GDM1 (cell line): ENCODE results near the gene KANTR.

Experiments
- DNase-seq: peaks from one replicate; lab custom pipeline; 2025; lab: John Stamatoyannopoulos, UW

Gene KANTR, protein sequence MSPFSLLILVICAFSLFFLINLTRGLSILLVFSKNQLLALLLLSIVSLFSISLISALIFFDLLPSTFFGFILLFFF

DNA sequence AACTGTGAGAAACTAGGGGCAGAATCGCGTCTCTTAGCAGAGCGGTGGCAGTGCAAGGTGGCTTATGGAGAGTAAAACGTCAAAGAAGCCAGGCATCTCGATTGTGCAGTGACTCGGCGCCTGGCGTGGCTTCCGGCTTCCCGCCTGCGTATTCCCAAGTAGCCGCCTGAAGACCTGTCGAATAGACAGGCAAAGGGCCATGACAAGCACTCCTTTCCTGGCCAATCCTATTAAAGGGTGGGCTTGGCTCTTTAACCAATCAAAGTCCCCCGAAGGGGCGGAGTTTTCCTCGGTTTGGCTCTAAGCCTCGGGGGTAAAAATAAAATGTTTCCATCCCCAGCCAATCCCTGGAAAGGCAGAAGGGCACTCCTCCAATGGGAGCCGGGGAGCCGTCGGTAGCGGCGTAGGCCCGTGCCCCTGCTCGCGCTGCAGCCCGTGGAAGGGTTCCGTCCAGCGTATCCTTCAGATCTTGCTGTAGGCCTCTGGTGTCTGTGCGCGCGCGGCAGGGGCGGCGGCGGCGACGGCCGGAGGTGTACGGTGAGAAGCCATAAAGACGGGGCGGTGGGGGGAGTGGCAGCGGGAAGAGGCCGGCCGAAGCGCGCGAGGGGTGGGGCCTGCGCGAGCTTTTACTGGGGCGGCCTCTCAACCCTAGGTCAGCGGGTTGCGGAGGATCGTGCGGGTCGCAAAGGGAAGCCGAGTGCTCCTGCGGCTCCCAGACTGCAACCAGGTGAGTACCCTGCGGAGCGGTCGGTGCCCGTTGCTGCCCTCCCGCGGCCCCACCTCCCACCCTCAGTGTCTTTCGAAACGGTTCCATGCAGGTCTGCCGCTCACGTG lies at the start of gene KANTR:
TSS of gene KANTR (plus strand) at position 395 of the 834 bp plus-strand sequence. CDS start 30,131 bp downstream, outside the sequence.
- DNase-seq: peak; percentile 77

DNA sequence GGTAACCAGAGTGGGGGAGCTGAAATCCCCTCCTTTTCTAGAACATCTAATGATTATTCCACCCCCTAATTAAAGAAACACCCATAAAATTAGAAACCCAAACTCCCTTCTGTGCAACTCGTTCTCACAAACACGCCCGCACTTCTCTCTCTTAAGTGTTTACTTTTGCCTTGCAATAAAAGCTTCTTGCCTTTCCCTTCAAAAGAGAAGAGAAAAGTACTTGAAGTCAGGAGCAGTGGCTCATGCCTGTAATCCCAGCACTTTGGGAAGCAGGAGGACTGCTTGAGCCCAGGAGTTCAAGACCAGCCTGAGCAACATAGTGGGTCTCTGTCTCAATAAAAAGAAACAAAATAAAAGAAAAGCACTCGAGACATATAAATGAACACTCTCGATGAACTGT lies 48.9 kb upstream of the KANTR start:
- DNase-seq: no peak

DNA sequence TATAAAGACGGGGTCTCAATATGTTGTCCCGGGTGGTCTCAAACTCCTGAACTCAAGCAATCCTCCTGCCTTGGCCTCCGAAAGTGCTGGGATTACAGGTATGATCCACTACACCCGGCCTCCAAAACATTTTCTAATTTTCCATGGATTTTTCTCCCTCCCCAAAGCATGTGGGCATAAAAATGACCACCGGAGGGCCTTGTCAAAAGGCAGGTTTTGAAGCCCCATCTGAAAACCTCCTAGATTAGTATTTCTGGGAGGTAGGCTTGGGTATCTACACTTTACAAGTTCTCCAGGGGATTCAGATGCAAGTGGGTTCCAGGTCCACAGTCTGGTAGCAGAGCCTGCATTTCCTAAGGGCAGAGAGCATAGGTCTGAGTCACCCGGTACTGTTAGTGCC lies 46.7 kb upstream of the KANTR start:
- DNase-seq: no peak

DNA sequence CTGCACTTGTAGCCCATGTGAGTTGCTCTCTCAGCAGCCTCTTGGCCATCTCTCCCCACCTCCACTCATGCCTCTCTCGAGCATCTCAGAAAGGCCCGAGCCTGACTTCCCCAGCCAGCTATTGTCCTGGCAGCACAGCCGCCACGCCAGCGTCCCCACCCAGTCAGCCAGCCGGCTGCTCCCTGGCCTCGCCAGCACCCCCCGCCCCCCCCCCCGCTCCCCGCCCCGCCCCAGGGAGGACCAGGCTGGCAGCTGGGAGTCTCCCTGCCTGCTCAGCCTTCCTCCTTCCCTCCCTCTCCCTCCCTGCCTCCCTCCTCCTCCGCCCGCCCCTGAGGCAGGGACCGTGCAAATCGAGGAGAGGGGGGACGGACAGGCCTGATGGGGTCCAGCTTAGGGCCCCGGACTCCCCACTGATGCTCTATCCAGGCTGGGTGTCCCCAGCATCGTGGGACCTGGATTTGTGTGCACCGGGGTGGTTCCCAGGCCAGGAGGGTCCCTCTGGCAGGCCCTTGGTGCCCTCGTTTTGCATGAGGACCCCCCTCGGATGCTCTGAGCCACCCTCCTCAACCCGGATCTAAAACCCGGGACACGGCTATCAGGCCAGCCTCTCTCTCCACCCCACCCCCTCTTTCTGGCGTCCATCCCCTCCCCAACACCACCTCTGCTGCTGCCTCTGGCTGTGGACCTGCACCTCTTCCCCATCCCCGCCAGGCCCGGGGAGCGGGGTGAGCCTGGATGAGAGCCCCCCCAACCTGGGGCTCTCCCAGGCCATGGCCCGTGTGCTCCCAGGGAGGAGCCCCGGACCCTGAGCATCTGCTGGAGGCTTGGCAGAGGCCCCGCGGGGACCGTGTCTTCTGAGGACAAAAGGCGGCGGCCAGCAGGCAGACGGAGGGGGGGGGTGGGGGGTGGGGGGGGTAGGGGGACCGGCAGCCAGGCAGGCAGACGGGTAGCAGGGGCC lies 45.5 kb upstream of the KANTR start, which contains the start of gene GPR173:
TSS of gene GPR173 (plus strand) at position 621 of the 958 bp plus-strand sequence. CDS start 27,833 bp downstream, outside the sequence.
- no peak for DNase-seq

DNA sequence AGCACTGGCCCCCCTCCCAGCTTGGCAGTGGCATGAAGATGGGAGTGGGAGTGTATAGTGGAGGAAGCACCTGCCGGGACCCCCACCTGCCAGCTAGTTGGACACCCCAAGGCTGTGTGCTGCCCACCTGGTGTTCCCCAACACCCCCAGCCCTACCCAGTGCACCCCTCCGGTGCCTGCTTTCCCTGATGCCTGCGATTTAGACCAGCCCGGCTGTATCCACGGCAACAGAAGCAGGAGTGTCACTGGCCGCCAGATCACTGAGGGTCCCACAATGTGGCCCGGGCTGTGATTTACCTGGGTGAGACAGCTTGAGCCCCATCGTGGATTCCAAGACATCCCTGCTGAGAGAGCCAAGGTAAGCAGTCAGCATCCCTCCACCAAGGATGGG lies 44.8 kb upstream of the KANTR start:
- no peak for DNase-seq

DNA sequence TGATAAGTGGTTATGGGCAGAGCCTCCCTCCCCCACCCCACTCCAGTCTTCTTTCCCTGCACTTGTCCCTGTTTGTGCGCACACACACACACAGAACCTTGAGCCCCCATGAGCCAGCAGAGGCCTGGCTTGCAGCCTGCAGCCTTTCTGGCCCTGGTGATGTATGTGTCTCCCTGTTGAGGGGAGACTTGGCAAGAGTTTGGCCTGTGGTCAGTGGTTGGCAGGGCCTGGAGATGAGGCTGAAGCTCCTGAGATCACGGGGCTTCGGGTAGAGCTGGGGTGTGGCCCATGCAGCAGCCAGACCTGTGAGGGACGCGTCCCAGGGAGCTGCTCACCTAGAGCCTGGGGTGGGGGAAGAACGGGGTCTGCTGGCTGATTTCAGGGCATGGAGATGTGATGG lies 43.1 kb upstream of the KANTR start:
- DNase-seq: no peak

DNA sequence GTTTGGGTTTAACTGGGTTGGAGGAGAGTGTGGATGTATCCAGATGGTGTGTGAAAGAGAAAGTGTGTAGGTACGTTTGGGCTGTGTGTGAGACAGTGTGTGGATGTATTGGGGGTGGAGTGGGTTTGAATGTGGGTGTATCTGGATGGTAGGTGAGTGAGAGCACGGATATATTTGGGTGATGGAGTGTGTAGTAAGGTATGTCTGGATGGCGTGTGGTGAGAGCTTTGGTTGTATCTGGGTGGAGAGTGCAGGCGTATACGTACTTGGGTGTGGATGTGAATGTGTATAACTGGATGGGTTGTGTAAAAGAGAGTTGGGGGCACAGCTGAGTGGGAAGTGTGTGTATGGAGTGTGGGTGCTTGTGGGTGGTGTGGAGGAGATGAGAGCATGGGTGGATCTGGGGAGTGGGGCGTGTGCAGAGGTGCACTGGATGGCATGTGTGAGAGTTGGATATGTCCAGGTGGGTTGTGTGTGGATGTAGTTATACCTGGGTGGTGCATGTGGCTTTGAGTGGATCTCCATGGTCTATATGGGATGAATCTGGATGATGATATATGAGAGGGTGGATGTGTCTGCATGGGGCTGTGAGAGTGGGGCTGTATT lies 38.6 kb upstream of the KANTR start:
- DNase-seq: no peak

DNA sequence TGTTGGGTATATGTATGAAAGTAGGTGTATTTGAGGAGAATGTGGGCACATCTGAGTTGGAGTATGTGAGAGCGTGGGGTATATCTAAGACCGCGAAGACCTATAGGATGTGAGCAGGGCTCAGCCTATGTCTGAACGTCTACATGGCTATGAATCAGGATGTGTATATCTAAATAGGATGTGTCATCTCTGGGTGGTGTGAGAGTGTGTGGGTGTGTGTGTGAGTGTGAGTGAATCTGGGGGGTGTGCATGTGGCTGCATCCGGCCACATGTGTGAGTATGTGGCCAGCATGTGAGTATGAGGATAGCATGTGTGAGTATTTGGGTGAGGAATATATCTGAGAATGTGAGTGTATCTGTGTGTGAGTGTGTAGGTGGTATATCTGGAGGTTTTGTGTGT lies 37.6 kb upstream of the KANTR start:
- DNase-seq: no peak

DNA sequence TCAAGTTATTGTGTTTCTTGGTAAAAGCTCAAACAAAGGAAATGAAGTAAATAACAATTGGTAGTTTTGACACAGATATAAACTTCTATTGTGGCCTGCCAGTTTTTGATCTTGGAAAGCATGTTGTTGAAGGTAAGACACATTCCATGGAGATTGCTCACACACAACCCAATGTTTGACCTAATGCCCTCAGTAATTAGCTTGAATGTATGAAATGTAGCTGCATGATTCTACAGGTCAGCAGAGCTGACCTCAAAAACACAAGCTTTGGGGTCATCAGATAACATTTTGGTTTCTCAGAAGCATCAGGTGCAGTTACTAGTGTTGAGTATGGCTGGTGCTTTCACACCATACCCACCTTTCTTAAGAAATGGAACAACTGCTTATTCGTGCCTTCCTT lies 28.8 kb upstream of the KANTR start:
- DNase-seq: no peak

DNA sequence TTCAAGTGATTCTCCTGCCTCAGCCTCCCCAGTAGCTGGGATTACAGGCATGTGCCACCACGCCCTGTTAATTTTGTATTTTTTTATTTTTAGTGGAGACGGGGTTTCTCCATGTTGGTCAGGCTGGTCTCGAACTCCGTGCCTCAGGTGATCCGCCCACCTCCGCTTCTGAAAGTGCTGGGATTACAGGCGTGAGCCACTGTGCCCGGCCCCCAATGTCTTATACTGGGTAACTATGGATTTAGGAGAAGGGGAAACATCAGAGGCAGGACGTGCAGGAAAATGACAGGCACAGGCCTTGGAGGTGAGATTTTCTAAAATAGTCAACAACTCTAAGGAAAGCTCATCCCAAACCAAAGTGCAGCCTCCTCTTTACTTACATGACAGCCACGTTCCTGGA lies 22.9 kb upstream of the KANTR start:
- DNase-seq: no peak

DNA sequence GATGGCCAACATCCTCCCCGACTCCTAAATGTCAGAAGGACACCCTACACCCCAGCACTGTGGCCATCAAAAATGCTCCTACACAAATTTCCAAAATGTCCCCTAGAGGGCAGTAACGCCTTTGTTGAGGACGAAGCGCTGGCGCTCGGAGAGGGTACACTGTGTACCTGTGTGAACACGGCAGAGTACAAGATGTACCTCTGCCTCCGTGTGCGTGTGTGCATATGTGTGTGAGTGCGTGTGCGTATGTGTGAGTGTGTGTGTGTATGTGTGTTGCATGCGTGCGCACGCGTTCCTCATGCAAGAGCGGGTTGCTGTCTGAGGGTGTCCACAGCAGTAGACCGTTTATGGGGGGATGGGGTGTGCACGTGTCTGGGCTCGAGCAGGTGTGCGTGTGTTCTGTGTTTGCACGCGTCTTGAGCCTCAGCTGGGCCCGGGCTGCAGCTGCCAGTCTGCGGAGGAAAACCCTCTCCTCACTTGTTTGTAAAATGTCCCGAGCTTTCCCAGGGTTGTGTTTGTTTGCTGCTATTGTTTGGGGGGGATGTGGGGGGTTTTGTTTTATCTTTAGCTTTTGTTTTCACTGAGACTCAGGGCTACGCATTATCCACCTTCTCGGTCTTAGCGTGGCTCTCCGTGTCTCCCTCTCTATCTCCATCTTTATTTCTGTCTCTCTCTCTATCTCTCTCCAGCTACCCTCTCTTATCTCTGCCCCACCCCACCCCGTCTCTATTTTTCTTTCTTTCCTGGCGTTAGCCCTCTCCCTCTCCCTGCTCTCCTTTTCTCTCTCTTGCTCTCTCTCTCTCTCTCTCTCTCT lies 22.1 kb upstream of the KANTR start:
- DNase-seq: peak; percentile 52

DNA sequence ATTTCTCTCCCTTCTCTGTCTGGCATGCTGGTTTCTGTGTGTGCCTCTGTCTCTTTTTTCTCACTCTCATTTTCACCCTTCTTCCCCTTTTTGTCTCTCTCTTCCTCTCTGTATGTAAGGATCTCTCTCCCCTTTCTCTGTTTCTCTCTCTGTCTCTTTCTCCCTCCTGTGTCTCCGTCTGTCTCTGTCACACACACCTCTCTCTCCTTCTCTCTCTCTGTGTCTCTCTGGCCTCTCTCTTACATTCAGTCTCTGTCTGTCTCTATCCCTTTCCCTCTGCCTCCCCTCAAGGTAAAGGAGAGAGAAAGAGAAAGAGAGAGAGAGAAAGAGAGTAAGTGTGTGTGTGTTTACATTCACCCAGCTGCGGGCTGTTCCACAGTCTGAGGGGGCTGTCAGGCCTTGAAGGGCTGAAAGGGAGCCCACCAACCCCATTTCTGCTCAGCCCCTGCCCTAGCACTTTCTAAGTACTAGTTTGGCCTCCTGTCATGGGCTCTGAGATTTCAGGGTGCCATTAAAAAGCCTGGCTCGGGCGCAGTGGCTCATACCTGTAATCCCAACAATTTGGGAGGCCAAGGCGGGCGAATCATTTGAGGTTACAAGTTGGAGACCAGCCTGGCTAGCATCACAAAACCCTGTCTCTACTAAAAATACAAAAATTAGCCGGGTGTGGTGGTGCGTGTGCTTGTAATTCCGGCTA lies 21.4 kb upstream of the KANTR start:
- no peak for DNase-seq

DNA sequence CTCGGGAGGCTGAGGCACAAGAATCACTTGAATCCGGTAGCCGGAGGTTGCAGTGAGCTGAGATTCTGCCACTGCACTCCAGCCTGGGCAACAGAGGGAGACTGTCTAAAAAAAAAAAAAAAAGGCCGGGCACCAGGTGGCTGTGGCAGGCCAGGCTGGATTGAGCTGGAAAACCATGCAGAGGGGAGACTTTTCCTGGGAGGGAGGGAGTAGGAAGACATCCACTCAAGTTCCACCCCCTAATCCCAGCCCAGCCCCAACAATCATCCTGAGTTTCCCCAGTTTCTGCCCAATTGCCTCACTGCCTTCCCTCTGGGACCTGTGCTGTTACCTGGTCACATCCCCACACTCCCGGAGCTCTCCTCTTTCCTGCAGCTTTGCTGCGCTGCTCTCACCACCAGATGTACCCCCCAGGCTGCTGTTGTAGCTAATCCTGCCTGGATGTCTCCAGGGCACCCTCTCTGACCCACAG lies 20.8 kb upstream of the KANTR start:
- no peak for DNase-seq

DNA sequence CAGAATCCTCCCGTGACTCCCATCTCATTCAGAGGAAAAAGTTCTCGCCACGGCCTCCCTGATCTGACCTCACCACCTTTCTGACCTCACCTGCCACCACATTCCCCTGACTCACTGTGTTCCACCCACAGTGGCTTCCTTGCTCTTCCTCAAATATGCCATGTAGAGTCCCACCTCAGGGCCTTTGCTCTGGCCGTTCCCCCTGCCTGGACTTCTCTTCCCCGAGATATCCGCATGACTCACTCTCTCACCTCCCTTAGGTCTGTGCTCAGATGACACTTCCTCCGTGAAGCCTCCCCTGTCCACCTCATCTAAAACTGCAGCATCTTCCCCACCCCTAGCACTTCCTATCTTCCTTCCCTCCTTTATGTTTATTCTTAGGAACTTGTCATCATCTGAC lies 18.9 kb upstream of the KANTR start:
- DNase-seq: no peak

DNA sequence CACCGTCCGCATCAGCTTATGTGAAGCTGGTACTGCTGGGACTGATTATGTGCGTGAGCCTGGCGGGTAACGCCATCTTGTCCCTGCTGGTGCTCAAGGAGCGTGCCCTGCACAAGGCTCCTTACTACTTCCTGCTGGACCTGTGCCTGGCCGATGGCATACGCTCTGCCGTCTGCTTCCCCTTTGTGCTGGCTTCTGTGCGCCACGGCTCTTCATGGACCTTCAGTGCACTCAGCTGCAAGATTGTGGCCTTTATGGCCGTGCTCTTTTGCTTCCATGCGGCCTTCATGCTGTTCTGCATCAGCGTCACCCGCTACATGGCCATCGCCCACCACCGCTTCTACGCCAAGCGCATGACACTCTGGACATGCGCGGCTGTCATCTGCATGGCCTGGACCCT lies 17.3 kb upstream of the KANTR start:
- DNase-seq: no peak

DNA sequence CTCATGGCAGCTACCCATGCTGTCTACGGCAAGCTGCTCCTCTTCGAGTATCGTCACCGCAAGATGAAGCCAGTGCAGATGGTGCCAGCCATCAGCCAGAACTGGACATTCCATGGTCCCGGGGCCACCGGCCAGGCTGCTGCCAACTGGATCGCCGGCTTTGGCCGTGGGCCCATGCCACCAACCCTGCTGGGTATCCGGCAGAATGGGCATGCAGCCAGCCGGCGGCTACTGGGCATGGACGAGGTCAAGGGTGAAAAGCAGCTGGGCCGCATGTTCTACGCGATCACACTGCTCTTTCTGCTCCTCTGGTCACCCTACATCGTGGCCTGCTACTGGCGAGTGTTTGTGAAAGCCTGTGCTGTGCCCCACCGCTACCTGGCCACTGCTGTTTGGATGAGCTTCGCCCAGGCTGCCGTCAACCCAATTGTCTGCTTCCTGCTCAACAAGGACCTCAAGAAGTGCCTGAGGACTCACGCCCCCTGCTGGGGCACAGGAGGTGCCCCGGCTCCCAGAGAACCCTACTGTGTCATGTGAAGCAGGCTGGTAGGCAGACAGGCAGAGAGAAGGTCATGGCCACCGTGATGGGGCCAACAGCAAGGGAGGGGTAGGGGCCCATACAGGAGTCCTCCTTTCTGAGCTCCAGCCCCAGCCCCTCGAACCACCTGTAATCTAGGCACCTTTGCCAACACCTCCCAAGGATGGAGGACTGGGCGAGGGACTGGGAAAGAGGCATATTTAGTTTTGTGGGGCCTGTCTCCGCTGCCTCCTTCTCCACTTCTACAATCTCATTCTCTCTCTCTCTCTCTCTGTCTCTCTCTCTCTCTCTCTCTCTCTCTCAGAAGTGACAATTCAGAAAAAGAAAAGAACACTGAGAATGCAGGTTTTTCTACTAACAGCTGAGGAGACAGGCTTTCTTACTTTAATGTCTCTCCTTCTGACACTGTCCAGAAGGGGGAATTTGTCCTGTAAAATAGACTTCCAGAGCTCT lies 16.4 kb upstream of the KANTR start:
- DNase-seq: no peak

DNA sequence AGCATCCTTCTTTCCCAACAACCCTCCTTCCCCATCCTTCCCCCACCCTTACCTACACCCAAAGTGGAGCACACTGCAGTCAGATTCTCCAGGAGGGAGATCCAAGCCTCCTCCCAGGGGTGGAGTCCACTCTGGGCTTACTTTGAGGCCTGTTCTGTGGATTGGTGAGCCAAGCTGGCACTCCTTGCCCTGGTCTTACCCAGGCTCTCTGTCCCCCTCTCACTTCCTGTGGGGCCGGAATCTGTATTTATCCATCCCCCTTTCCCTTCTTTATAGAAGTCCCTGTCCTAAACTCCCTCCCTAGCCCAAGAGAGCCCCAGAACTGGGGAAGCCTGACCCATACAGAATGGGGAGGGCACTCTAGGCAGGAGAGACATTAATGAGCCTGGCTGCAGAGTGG lies 15.0 kb upstream of the KANTR start:
- DNase-seq: no peak

DNA sequence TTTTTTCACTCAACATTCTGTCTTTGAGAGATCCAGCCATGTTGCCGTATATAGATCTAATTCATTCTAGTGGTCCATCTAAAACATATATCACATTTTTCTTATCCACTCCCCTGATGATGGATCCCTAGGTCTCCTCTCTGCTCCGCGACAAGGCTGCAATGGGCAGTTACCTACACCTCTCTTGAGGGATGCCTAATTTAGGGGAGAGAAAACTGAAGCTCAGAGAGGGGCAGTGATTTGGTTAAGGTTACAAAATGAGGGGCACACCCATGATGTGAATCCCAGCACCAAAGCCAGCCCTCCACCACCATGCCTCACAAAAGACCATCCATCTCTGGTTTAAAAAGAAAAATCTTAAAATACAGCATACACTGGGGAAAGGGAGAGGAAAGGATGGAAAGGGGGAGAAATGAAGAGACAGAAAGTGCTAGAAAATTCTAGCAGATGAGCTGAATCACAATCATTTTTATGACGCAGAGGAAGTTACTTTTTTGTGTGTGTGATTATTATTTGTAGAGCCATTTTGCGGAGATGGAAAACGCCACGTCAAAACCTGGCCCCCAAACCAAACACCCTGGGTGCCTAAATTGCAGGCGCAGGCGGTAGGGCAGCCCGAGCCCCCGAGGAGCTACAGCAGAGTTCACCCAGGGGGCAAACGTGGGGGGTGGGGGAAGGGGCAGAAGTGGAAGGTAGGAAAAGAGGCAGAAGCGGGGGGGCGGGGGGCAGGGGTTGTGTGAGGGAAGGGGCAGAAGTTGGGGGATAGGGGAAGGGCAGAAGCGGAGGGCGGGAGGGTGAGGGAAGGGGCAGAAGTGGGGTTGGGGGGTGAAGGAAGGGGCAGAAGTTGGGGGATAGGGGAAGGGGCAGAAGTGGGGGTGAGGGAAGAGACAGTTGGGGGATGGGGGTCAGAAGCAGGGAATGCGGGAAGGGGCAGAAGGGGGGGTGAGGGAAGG lies 13.0 kb upstream of the KANTR start:
- DNase-seq: no peak
